GM18519 (cell line): Measurements from ENCODE around the gene FMN1.
"Not testable (repeated sequence)": the region's sequence is repeated elsewhere in the genome, so short reads cannot be mapped to it uniquely, and the experiment has no call there.

ENCODE experiments used
- ATAC-seq: cut with Tn5 transposase; IDR thresholded peaks from one replicate; pipeline ENCODE4 v1.9.1; 2021; ENCODE audit warnings: mild to moderate bottlenecking, moderate library complexity; ENCODE audit not compliant: unreplicated experiment, low FRiP score

FMN1 gene

DNA sequence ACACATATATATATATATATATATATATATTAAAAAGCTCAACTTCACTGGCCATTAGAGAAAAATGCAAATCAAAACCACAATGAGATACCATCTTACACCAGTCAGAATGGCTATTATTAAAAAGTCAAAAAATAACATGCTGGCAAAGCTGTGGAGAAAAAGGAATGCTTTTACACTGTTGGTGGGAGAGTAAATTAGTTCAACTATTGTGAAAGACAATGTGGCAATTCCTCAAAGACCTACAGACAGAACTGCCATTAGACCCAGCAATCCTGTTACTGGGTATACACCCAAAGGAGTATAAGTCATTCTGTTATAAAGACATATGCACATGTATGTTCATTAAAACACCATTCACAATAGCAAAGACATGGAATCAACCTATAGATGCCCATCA is 244.5 kb downstream of the FMN1 start:
- not testable (repeated sequence) for ATAC-seq

DNA sequence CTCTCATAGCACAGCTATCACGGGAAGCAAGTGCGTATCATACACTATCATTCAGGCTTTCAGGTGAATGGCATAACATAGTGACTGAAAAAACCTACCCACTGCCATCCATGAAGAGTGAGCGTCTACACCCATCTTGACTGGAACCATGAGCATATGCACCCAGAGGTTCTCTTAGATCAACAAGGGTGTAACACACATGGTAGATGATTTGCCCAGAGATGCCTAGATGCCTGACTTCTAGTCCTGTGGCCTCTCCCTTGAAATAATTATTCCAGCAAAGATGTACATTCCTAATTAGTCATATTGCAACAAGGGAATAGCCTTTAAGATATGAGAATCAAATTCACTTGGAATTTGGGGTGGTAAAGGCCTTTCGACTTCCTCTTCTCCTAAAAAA is 248.3 kb downstream of the FMN1 start:
- no peak for ATAC-seq

DNA sequence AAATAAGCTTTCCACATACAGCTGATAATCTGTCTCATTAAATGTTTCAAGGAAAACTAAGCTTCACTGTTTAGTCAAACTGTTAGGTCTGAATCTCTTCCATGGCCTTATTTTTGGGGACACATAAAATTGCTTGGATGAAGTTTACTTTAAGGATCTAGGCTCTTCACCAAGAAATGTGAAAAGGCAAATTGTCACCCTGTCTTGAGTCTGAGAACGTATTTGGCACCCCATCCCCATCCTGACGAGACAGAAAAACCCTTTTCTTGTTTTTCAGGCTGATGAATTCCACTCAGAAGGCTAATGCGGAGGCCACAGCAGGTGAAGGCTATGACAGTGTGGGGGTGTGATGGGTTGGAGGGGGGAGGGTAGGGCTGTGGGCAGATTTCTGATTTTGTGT is 250.1 kb downstream of the FMN1 start:
- no peak for ATAC-seq

DNA sequence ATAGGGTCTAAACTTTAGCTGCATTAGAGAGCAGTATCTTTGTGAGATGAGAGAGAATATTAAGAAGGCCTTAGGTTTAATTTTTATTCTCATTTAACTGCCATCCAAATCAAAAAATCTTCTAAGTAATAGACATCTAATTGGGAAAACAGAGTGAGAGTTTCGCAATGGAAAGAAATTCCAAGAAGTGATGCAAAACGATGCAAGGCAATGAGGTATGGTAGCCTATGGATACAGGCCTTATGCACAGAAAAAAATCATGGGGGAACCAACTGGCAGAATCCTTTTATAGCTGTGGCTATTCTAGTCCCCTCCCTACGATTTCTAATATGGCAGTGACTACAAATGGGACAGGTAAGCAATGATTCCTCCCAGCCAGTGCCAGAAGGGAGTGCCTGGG is 250.8 kb downstream of the FMN1 start:
- ATAC-seq, result no peak

DNA sequence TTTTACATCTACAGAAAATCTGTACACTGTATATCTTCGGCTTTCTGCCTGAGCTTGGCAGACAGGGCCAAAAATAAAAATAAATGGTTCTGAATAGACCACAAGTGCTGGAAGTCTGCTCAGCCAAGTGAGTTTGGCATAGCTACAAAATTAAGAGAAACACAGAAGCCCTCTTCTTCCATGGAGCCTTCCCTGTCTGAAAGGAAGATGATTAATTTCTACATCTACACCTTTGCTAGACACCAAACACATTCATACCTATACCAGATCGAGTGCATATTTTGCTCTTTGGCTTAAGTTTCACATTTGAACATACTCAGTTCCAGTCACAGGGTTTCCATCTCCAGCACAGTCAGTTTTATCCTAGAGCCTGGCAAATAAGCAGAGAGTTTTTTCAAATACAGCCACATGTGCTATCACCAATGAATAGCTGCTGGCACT is 252.1 kb downstream of the FMN1 start:
- ATAC-seq, result no peak

DNA sequence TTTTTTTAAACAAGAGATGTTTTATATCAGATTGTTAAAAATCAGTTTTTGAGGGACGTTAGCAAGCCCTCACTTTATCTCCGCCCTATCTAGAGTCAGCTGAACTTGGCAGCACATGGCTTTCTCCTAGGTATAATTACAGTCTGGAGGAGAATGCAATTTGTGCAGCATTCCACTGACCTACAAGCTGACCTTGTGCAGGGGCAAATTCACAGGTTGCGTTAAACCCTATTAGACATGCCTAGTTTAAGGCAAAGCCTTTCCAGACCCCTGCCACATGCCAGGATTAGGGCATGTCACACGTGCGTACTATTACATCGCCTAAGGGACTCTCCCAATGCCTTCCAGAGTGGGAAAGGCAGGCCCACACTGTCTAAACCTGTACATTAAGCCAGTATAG is 252.7 kb downstream of the FMN1 start:
- no peak for ATAC-seq

DNA sequence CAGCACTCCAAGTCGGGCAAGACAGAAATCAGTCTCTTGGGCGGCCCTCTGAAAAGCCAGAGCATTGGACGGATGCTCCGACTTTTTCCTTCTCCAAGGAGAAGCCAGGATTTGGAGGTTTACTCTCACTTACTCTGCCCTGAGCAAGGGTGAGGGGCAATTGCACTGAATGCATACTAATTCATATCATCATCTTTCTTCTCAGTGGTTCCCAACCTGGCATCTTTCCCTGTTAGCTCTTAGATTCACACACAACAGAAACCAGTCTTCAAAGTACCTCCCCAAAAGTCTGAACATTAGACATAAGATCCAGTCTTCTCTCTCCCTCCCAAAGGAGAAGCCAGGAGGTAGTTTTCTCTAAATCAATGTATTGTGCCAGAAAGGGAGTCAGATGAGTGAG is 257.5 kb downstream of the FMN1 start:
- ATAC-seq, result no peak

DNA sequence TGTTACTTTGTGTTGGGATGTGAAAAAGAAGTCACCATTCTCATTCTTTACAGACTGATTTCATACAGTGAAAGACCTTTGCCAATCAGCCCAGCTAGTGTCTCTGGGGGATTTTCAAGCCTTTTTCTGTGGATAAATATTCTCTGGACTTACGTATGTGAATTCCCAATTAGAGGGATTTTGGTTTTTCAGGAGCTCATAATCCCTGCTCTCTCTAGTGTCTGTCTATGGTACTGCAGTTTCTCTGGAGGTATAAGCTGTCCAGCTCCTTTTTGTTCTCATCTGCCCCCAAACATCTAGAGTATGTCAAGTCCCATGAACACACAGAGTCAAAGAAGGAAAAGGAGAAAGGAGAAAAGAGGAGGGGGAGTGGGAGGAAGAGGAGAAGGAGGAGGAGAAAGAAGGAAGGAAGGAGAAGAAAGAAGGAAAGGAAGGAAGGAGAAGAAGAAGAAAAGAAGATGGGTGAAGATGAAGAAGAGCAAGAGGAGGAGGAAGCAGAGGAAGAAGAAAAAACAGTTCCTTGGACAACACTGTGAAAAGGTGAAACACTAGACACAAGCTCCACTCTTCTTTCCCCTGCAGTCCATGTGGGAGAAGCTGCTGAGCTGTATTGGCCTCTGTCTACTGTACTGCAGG is 258.1 kb downstream of the FMN1 start:
- ATAC-seq, result no peak

DNA sequence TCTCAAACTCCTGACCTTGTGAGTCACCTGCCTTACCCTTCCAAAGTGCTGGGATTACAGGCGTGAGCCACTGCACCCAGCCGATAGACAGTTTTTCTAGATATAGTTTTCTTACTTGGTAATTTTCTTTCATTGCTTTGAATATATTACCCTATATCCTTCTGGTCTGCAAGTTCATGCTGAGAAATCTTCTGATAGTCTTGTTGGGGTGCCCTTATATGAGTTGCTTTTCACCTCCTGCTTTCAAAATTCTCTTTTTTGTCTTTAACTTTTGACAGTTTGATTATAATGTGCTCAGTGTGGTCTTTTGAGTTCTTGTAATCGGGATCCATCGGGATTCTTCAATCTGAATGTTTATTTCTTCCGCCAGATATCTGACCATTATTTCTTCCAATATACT is 259.4 kb downstream of the FMN1 start:
- ATAC-seq, result no peak

DNA sequence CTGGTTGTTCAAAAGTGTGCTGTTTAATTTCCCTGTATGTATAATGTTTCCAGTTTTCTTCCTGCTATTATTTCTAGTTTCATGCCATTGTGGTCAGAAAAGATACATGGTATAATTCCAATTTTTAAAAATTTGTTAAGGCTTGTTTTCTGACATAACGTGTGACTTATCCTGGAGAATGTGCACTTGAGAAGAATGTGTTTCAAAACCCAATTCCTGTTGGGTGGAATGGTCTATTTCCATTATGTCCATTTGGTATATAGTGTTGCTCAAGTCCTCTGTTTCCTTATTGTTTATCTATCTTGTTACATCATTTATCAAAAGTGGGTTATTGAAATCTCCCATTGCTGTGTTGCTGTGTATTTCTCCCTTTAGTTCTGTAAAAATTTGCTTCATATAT is 261.3 kb downstream of the FMN1 start:
- no peak for ATAC-seq

DNA sequence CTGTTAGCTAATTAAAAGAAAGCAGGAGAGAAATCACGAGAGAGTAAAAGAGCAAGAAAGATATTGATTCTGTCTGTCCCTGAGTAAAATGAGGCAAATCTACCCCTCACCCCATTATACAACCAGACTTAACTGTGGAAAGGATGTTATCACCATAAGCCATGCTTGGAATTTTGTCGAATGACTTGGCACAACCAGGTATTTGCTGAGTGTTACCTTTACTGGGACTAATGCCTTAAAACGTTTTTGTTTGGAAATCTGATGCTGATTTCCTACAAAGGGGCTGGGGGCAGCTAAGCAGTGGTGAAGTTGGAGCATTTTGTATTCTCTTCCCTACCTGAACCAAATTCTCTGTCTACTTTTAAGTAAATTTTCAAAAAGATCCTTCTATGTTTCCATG is 265.6 kb downstream of the FMN1 start:
- ATAC-seq, result no peak

DNA sequence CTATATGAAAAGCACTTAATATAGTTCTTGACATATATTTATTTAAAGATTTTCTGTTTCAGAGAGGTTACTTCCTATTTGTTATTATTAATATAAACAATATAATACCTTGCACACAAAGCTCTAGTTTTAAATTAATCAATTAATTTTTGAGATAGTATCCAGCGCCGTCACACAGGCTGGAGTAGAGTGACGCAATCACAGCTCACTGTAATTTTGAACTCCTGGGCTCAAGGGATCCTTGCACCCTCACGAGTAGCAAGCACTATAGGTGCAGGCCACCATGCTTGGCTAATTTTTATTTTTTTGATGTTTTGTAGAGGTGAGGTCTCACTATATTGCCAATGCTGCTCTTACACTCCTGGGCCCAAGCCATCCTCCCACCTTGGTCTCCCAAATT is 267.4 kb downstream of the FMN1 start:
- ATAC-seq, result no peak

DNA sequence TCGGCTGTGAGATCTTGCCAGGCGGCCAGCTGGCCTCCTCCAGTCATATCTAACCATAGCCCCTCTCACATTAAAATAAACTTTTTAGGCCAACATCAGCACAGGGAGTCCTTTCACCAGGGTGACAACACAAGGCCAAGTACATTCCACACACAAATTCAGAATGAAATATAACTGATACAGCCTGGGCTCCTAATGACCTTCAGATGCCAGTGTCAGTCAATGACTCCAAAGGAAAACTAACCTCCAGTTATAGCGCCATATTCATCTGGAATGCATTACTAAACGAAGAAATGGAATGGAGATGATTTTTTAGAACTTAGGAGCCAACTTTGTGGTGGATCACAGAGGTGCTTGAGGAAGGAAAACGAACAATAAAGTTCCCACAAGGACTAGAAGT is 271.3 kb downstream of the FMN1 start:
- no peak for ATAC-seq

DNA sequence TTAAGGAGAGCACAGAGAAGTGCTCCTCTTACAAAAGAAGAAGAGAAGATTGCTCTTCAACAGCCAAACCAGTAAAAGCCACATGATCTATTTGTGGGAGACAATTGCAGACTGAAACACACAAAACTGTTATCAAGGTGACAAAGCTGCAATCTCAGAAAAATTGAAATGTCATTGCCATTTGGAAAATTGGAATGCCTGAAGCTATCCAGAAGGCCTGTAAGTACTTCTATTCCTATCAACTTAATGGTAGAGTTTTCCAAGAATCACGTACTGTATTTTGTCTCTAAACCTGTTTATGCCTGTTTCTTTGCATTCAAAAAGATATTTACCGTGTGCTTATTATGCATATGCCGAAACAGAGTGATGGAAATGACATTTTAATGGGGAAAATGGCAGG is 272.0 kb downstream of the FMN1 start:
- no peak for ATAC-seq

DNA sequence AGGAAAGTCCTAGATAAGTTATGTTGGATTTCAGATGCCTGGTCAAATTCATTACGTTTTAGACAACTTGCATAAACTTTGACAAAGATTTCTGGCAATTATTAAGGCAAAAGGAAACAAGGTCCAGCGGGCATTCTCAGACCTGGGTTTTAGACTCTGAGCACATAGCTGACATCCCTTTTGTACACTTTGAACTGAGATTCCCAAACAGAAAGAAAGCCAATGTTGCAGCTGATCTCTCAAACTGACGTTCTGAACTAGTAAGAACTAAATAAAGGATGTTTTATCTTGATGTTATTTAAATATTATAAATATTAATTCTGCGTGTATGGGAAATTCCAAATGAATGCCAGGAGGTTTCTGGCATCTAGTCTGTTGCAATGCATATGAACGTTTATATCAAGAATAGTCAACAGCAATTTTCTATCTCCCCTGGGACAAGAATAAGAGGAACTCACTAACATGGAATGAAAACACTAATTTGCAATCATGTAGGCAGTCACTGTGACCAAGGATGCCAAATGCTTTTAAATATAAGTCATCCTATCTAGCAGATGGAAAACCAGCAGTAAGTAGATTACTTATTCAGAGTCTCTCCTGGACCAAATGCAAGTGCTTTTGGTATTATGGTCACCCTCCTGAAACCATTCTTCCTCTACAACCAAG is 274.6 kb downstream of the FMN1 start:
- no peak for ATAC-seq

DNA sequence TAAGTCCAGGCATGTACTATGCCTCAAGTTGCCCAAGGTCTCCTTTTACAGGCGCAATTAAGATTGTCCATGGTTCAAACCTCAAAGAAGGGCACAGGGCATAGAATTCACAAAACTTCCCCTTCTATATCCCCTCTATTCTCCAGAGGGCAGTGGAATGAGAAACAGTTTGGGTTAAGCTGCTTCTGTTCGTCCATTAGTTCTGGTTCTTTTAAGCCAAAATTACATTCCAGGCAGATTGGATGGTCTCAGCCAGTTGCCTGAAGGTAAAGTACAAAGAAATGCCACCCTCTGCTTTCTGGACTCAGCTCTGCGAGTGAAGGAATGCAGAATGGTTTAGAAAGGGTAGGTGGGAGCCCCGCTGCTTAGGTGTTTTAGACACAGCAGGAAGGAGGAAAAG is 276.0 kb downstream of the FMN1 start:
- no peak for ATAC-seq

DNA sequence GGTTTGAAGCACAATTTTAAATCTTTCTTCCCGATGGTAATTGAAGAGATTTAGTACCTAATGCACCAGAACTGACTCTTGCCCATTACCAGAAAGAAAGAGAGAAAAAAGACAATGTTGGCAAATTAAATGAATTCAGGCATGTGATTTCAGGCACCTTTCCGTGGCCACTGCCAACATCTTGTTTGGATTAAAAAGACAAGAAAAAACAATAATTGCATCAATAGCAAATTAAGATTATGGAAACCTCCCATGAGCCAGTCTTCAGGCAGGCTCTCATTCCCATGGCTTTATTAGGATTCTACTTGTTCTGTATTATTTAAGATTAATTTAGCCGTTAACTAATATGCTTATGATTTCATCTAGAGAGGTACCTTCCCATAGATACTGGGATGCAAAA is 283.7 kb downstream of the FMN1 start:
- ATAC-seq, result no peak

DNA sequence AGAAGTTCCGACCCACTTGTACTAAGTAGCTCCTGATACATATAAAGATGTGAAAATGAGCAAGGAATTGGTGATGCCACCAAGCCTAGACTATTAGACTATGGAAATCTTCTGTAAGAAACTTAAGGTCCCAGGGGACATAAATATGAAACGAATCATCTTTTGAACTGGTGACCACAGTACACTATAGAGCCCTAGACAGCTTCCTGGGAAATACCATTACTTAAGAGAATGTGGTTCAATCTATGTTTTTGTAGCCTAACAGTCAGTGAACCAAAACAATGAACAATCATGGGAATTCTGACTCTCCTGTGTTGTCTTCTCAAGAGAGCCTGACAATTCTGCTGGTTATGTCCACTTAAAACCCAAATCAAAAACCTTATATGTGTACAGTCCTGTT is 285.1 kb downstream of the FMN1 start:
- ATAC-seq, result no peak

DNA sequence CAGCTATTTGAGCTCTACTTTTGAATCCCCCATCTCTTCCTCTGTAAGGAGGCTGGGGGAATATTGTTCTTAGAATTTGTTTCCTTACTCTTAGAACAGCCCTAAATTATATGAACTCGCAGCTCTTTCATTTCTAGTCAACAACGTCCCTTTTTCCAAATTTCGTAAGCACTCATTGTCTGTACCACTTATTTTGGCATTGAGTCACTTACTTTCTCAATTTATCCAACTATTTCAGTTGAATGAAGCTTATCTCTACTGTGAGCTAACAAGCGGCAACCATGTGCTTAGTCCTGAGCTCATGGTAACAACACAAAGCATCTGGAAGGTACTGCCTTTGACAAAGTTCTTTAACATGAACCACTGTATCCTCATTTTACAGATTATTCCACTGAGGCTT is 285.6 kb downstream of the FMN1 start:
- no peak for ATAC-seq

DNA sequence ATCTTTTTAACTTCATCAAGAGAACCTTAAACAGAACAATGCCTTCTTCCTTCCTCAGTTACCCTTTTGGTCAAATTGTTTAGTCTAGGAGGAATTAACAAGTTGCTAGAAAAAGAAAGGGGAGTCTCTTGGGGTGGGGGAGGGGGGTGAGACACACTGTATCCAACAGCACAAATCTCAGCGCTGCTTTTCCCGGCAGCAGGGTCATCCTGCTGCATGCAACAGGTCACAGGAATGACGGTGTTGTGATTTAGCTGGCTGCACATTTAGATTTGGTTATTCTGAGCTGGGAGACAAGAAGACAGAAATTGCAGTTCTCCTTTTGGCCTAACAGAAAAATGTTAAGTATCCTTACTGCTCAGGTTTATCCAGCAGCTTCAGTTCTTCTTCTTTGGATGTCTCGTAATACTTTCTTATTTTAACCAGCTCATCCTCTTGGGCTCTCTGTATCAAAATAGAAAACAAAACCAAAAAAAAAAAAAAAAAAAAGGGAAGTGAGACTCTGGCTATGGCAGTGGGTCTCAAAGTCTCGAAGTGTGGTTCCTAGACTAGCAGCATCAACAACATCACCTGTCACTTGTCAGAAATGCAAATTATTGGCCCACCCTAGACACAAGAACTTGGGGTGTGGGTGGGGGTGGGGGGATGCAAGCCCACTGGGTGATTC is 286.2 kb downstream of the FMN1 start:
- ATAC-seq, result peak; percentile 79

DNA sequence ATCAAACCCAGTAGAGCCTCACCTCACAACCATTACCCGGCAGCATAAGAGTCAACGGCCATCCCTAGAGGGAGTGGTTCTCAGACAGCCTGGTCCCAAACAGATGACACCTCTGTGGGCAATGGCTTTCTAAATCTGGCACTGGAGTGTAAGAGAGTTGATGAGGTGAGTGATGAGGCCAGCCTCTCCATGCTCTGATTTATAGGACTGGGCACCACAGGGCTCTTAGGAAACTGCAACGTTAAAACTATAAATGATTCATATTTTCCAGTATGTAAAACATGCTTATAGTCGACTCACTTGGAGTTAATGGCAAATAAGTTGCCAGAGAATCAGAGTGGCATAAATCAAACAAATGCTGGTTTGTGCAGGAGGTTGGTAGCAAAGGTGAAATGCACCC is 289.0 kb downstream of the FMN1 start:
- no peak for ATAC-seq

DNA sequence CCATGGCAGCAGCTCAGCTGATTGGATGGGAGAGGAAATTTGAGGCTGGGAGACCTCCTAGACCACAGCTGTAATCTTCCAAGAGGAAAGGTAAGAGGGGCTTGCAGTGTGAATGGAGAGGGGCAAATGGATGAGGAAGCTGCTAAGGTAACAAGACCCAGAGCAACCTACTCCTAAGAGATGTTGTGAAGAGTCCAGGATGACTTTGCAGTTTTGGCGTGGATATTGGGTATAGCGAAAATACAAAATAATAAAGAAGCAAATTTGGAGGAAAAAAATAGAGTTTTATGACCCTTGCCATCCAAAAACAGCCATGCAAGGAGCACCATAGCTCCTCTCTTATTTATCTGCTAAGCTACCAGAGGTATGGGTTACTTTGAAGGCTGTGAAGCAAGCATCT is 290.1 kb downstream of the FMN1 start:
- ATAC-seq, result no peak
